Lower leg skin (tissue), 3 donors: Measurements from ENCODE around the gene TTR.

ENCODE experiments used
- POLR2A ChIP-seq, 2 donors: fragments of 450-650 bp; IDR thresholded peaks; one replicate each; pipeline ENCODE4 v1.6.1; 2016 to 2017; ENCODE audit warnings: antibody characterized with exemption in 2 of 2, mild to moderate bottlenecking in 1 of 2, moderate library complexity in 1 of 2
- TF ChIP-seq, protein P1 (sequence below), 3 donors: fragments of 450-650 bp; IDR thresholded peaks; one replicate each; pipeline ENCODE4 v1.5.1; 2016; ENCODE audit warnings: antibody characterized with exemption in 3 of 3, mild to moderate bottlenecking in 3 of 3, moderate library complexity in 2 of 3

DNA sequence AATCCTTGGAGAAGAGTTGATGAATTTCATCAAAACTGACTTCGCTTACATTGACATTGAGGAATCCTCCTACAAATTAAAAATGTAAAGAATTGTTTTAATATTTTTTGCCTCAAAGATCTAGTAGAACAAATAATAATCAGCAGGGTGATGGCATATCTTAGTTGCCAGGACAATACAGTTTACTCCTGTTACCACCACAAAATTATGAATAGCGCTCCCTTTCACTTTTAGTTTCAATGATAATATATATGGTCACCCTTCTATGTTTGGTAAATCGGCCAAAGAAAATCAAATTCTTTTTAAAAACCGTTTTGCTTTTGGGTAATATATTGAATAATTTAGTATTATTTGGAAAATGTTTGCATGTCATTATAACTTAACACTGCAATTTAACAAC, 53.7 kb downstream of the TTR start:
- no peak for TF ChIP-seq POLR2A (IDR thresholded peaks at IDR 0.05)
- TF ChIP-seq, protein P1, sequence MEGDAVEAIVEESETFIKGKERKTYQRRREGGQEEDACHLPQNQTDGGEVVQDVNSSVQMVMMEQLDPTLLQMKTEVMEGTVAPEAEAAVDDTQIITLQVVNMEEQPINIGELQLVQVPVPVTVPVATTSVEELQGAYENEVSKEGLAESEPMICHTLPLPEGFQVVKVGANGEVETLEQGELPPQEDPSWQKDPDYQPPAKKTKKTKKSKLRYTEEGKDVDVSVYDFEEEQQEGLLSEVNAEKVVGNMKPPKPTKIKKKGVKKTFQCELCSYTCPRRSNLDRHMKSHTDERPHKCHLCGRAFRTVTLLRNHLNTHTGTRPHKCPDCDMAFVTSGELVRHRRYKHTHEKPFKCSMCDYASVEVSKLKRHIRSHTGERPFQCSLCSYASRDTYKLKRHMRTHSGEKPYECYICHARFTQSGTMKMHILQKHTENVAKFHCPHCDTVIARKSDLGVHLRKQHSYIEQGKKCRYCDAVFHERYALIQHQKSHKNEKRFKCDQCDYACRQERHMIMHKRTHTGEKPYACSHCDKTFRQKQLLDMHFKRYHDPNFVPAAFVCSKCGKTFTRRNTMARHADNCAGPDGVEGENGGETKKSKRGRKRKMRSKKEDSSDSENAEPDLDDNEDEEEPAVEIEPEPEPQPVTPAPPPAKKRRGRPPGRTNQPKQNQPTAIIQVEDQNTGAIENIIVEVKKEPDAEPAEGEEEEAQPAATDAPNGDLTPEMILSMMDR (IDR thresholded peaks at IDR 0.05) = no peak
